ENCODE data around the gene LEFTY1. TPM values are rescaled to one million over a fixed set of nuclear protein-coding genes. Genes with fewer than 3 reads are reported as not detected.

LEFTY1 gene
- total RNA-seq, 1 donor from 2014 or later = 0.65 TPM

DNA sequence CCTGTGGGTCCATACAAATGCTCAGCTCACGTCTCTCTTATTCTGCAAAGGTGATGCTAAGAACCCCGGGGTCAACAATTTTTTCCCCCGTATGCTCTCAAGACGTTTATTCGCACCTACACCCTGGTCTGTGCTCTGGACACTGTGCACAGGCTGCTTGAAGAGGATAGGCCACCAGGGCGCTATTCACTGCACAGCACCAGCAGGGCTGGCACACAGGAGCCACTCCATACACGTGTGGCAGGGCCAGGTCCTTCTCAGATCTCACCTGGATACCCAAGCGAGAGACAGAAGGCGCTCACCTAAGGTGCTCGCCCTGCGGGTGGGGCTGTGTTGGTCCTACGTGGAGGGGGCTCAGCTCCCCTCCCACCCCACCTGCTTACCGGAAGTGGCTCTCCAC is 23.4 kb downstream of the LEFTY1 start:
- Mint-ChIP-seq H3K27ac (ENCODE audit: unreplicated experiment) (no peak overlapping the region), H3K4me3 (no peak overlapping the region), H3K36me3 (ENCODE audit: low read depth) (no peaks in the 10 kb centered on the region), H3K9me3 (no peaks in the 10 kb centered on the region), H3K27me3 (ENCODE audit: low read depth) (no peaks in the 10 kb centered on the region), H3K4me1 (no peaks in the 10 kb centered on the region)
- DNase-seq (ENCODE audit: low read depth, low spot score) = no peak
- no peak for TF ChIP-seq CTCF (conservative IDR thresholded peaks at IDR 0.05)

DNA sequence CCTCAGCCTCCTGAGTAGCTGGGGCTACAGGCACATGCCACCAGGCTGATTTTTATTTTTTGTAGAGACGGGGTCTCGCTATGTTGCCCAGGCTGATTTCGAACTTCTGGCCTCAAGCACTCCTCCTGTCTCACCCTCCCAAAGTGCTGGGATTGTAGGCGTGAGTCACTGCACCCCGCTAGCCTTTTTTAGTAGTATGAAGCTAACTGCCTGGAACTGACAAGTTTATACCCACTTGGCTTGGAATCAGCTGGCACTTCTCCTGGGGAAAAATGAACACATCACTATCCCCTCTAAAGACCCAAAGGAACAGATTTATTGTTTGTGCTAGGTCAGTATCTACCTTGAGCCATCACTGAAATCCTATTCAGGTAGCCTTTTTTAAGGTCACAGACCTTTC is 25.8 kb downstream of the LEFTY1 start:
- Mint-ChIP-seq H3K4me1 (no peaks in the 10 kb centered on the region), H3K4me3 (no peak overlapping the region), H3K27ac (ENCODE audit: unreplicated experiment) (no peak overlapping the region), H3K27me3 (ENCODE audit: low read depth) (no peaks in the 10 kb centered on the region), H3K36me3 (ENCODE audit: low read depth) (no peaks in the 10 kb centered on the region), H3K9me3 (no peaks in the 10 kb centered on the region)
- no peak for DNase-seq (ENCODE audit: low read depth, low spot score)
- no peak for TF ChIP-seq CTCF (conservative IDR thresholded peaks at IDR 0.05)

DNA sequence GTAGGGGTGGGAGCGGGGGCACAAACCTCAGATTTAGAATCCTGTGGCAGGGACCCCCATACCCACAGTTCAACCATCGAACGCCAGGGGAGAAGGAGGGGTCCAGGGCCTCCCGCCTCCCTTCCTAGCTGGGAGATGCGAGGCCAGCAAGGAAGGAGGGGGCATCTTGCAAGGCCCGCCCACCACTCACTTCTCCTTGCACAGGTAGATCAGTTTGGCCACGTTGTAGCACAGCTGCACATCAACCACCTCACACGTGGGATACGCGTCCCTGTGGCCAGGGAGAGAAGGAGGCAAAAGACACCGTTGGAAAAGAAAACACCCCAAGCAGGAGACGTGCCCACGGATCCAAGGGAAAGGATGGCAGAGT is 26.4 kb downstream of the LEFTY1 start:
- no peaks in the 10 kb centered on the region for H3K36me3 Mint-ChIP-seq (ENCODE audit: low read depth)
- no peaks in the 10 kb centered on the region for H3K27me3 Mint-ChIP-seq (ENCODE audit: low read depth)
- H3K27ac Mint-ChIP-seq (ENCODE audit: unreplicated experiment) = no peak overlapping the region
- no peak overlapping the region for H3K4me3 Mint-ChIP-seq
- no peak for DNase-seq (ENCODE audit: low read depth, low spot score)
- TF ChIP-seq CTCF (conservative IDR thresholded peaks at IDR 0.05) = no peak
- no peaks in the 10 kb centered on the region for H3K4me1 Mint-ChIP-seq
- H3K9me3 Mint-ChIP-seq = no peaks in the 10 kb centered on the region

DNA sequence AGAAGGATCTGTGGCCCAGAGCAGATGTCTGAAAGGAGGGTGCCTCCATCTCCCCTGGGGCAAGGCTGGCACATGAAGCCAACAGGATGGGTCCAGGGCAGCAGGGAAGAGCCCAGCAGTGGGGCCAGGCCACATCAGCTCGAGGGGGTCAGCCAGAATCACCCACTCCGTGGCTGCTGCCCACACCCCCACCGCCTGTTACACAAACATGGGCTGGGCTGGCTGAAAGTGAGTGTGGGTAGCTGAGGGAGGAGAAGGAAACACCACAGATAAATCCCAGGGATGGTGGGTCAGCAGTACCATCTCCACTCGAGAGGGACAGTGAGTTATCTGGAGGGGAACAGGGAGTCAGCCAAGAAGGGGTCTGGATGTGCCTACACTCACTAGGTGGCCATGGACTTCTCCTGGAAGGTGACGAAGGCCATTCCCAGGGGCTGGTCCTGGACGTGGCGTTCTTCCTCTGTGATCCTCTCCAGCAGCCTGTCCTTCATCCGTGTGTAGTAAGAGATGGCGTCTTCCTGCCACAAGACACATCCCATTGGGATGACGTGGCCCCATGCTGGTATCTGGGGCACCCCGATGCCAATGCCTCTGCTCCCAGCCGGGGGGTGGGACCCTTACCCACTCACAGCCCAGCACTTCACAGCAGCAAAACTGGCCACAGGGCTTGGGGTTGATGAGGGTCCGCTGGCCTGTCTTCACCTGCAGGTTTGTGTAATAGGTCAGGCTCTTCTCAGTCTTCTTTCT is 26.9 kb downstream of the LEFTY1 start:
- no peak for DNase-seq (ENCODE audit: low read depth, low spot score)
- no peak overlapping the region for H3K27ac Mint-ChIP-seq (ENCODE audit: unreplicated experiment)
- H3K9me3 Mint-ChIP-seq = no peaks in the 10 kb centered on the region
- no peak for TF ChIP-seq CTCF (conservative IDR thresholded peaks at IDR 0.05)
- H3K36me3 Mint-ChIP-seq (ENCODE audit: low read depth) = no peaks in the 10 kb centered on the region
- no peak overlapping the region for H3K4me3 Mint-ChIP-seq
- no peaks in the 10 kb centered on the region for H3K4me1 Mint-ChIP-seq
- no peaks in the 10 kb centered on the region for H3K27me3 Mint-ChIP-seq (ENCODE audit: low read depth)

- Mint-ChIP-seq H3K4me3 (no peak overlapping the region), H3K36me3 (ENCODE audit: low read depth) (no peaks in the 10 kb centered on the region), H3K4me1 (no peaks in the 10 kb centered on the region), H3K27me3 (ENCODE audit: low read depth) (no peaks in the 10 kb centered on the region), H3K27ac (ENCODE audit: unreplicated experiment) (no peak overlapping the region), H3K9me3 (no peaks in the 10 kb centered on the region)
- DNase-seq (ENCODE audit: low read depth, low spot score) = no peak
- no peak for TF ChIP-seq CTCF (conservative IDR thresholded peaks at IDR 0.05)
Measured at GRCh38 chr1:225860876-225861441, 28.0 kb downstream of the LEFTY1 start.
